Neuron (in vitro differentiated cells): ENCODE measurements around the gene CES1.
"Not testable (repeated sequence)": the region's sequence is repeated elsewhere in the genome, so short reads cannot be mapped to it uniquely, and the experiment has no call there.

Experiments
- H2AFZ ChIP-seq: one replicate; pipeline ENCODE4 v1.6.1; 2013; ENCODE audit warnings: low read depth, mild to moderate bottlenecking, inconsistent platforms, low read length, moderate library complexity
- H3K27me3 ChIP-seq: one replicate; pipeline ENCODE4 v1.6.1; 2013; ENCODE audit warnings: low read length; ENCODE audit not compliant: insufficient read depth
- H3K36me3 ChIP-seq: one replicate; pipeline ENCODE4 v1.6.1; 2013; ENCODE audit warnings: low read length; ENCODE audit not compliant: insufficient read depth
- H3K4me1 ChIP-seq: one replicate; pipeline ENCODE4 v1.6.1; 2013; ENCODE audit warnings: low read length; ENCODE audit not compliant: insufficient read depth
- H3K4me3 ChIP-seq: 2 replicates; pipeline ENCODE4 v1.5.1; 2013; ENCODE audit warnings: mild to moderate bottlenecking, low read length, moderate library complexity
- H3K9me3 ChIP-seq: one replicate; pipeline ENCODE4 v1.6.1; 2013; ENCODE audit warnings: low read length

CES1 gene

DNA sequence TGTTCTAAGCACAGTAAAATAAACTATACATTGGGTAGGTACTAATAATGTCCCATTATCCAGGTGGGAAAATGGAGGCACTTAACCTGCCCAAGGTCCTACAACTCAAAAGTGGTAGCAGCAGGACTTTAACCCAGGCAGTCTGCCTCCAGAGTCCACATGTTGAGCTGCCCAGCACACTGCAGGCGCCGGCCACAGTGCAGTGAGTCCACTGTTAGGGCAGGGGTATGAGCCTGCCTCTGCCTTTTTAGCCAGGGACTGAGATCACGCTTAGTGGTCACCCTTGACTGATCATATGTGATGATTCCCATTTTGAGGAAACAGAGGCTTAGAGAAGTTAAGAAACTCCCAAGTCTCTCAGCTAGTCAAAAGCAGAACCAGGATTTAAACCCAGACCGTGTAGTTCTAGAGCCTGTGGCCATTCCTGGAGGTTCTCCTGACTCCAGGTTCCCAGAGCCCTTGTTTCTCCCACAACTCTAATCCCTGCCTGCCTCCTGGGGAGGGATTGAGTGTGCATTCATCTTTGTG is 8.4 kb downstream of the CES1 start:
- no peaks in the 10 kb centered on the region for H3K4me1 ChIP-seq
- H2AFZ ChIP-seq, result no peak overlapping the region
- no peaks in the 10 kb centered on the region for H3K9me3 ChIP-seq
- no peak overlapping the region for H3K4me3 ChIP-seq
- peaks cover 2% of the 10 kb centered on the region for H3K27me3 ChIP-seq
- H3K36me3 ChIP-seq, result no peaks in the 10 kb centered on the region

DNA sequence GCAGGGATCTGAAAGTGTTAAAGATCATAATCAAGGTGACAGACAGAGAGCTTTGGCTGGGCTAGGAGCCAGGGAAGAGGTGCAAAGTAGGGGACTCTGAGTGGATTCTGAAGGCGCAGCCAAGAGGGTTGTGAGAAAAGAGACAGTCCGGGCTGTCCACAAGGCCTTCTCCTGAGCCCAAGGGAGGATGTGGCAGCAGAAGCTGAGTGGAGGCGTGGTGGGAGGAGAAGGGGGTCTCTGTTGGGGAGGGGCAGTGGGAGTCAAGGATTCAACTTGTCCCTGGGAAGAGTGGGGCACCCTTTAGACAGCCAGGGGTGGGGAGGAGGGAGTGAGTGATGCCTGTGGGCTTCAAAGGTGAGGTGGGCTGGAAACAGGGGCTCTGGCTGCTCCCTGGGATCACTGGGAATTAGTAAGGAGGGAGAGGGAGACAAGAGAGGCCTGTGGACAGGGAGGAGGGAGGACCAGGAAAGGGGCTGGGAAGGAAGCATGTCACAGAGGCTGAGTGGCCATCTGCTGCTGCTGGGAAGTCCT is 10.6 kb downstream of the CES1 start:
- Histone ChIP-seq H3K9me3 (no peaks in the 10 kb centered on the region), H3K27me3 (peaks cover 2% of the 10 kb centered on the region), H2AFZ (no peak overlapping the region), H3K4me3 (no peak overlapping the region), H3K36me3 (no peaks in the 10 kb centered on the region), H3K4me1 (no peaks in the 10 kb centered on the region)

DNA sequence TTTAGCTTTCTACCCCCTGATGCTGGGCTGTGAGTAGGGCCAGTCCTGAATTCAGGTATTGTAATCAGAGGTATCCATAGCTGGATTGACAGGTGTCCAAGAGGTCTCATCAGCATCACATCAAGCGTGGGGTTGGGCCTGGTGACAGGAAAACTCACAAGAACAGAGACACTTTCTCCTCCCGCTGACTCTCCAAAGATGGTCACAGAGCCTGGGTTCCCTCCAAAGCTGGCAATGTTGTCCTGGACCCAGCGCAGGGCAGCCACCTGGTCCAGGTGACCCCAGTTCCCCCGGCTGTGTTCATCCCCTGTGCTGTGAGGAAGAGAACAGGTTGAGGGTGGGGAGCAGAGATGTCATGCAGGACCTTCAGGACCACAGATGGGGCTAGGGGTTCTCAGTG is 11.7 kb downstream of the CES1 start:
- H3K27me3 ChIP-seq, result peaks cover 2% of the 10 kb centered on the region
- no peak overlapping the region for H2AFZ ChIP-seq
- H3K36me3 ChIP-seq, result no peaks in the 10 kb centered on the region

DNA sequence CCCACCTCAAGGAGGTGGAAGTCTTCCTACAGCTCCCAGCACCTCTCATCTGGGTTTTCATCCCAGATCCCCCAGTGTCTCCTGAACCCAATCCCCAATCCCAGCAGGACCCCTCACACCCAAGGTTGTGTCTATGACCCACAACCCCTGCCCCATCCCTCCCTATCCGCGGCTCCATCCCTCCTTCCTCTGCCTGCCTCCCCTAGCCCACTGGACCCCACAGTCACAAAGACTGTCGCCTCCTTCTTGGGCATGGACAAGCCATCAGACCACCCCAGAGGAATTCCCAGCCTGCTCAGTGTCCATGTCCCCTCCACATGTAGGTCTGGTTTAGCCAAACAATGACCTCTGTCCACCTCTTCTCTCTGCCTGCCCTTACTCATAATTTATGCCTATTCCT is 12.3 kb downstream of the CES1 start:
- no peak overlapping the region for H3K4me3 ChIP-seq
- peaks cover 2% of the 10 kb centered on the region for H3K27me3 ChIP-seq
- no peaks in the 10 kb centered on the region for H3K36me3 ChIP-seq
- no peaks in the 10 kb centered on the region for H3K9me3 ChIP-seq
- no peaks in the 10 kb centered on the region for H3K4me1 ChIP-seq
- no peak overlapping the region for H2AFZ ChIP-seq

More for the DNA sequence above, 11.7 kb downstream of the CES1 start:
- Histone ChIP-seq H3K4me1 (no peaks in the 10 kb centered on the region), H3K9me3 (no peaks in the 10 kb centered on the region), H3K4me3 (no peak overlapping the region)

DNA sequence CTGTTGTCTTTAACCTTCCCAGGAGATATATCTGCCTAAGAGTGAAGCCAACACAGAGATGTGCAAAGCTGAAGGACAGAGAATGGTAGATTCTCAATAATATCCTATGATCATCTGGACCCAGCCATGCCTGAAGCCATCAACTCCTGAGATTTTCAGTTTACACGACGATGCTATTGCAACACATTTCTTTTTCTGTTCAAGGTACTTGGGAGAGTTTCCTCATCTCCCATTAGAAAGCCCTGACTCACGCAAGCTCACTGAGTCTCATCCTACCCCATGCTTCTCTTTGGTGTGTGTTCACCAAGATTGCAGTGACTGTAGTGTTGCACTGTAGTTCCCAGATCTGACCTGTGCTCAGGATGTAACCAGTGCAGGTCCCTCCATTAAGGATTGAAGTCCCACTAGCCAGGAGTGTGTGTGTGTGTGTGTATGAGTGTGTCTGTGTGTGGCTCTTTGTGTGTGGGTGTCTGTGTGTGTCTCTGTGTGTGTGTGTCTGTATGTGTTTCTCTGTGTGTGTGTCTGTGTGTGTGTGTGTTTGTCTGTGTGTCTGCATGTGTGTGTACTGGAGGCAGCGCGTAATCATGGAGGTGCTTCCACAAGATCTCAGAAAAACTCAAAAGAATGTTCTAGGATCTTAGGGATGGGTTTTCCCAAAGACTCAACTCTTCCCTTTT is 15.5 kb downstream of the CES1 start:
- H3K36me3 ChIP-seq, result no peaks in the 10 kb centered on the region
- H3K9me3 ChIP-seq, result no peaks in the 10 kb centered on the region
- H3K4me1 ChIP-seq, result no peaks in the 10 kb centered on the region
- H3K4me3 ChIP-seq, result no peak overlapping the region
- no peak overlapping the region for H2AFZ ChIP-seq
- H3K27me3 ChIP-seq, result no peaks in the 10 kb centered on the region

DNA sequence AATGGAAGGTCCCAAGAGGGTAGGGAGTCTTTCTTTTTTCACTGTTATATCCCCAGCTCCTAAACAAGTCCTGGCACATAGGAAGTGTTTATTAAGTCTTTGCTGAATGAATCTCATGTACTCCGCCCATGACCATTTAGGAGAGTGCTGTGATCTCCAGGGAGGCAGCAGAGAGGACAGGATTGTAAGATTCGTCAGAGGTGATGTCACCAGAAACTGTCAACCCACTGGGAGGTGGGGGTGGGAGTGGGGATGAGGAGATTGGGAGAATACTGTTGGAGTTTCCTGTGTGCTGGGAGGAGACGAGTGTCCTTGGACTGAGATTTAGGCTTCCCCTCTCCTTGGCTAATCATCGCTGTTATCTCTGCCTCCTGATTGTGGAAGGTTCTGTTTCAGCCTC is 16.7 kb downstream of the CES1 start:
- H3K9me3 ChIP-seq, H3K4me3 ChIP-seq, H3K36me3 ChIP-seq, H3K4me1 ChIP-seq, H3K27me3 ChIP-seq, H2AFZ ChIP-seq: not testable (repeated sequence)

DNA sequence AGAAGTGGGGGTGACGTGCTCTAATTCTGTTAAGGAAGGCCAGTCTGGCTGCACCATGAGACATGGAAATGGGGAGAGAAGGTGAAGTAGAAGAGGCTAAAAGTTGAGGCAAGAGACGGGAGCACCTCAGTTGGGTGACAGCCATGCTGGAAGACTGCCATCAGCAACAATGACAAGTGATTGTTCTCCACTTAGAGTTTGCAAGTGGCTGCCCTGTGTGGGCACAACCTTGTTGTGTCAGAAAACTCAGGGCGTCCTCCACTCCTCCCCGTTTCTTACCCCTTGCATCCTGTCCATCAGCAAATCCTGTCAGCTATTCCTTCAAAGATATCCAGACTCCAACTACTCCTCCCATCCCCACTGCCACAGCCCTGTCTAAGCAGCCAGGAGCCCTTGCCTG is 17.6 kb downstream of the CES1 start:
- H3K36me3 ChIP-seq, result no peaks in the 10 kb centered on the region
- no peak overlapping the region for H3K4me3 ChIP-seq
- no peak overlapping the region for H2AFZ ChIP-seq
- no peaks in the 10 kb centered on the region for H3K27me3 ChIP-seq
- H3K4me1 ChIP-seq, result no peaks in the 10 kb centered on the region
- H3K9me3 ChIP-seq, result no peaks in the 10 kb centered on the region

DNA sequence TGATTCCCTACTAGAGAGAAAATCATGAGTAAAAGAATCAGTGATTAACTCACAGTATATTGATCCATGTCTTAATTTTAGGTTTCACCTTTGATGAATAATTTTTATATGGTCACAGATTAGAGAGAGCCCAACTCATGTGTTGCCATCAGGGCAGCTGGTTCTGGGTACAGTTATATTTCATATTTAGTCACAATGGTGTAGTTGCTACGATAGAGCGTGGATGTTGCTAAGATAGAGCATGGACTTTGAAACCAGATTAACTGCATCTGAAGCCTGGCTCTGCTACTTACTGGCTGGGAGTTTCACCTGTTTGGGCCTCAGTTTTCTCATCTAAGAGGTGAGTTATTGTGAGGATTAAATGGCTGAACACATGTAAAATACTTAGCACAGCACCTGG is 18.7 kb downstream of the CES1 start:
- not testable (repeated sequence) for H3K4me3 ChIP-seq, H3K27me3 ChIP-seq, H3K9me3 ChIP-seq, H3K36me3 ChIP-seq, H2AFZ ChIP-seq, H3K4me1 ChIP-seq

DNA sequence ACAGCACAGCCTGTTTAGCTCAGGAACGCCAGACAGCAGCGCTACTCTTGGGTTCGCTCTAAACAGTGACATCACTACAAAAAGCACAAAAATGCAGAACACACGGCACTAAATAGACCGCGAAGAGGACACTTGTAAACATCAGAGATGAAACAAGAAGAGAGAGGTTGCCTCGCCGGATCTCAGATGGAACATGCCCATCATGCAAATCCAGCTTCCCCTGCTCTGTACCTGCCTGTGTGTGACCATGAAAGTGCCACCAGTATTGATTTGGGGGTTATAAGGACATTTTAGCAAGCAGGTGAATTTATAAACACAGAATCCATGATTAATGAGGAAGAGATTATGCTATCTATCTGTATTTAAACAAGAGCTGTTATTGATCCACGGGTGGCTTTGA is 19.2 kb downstream of the CES1 start:
- H3K27me3 ChIP-seq, H3K4me3 ChIP-seq, H3K9me3 ChIP-seq, H3K36me3 ChIP-seq, H3K4me1 ChIP-seq, H2AFZ ChIP-seq: not testable (repeated sequence)

DNA sequence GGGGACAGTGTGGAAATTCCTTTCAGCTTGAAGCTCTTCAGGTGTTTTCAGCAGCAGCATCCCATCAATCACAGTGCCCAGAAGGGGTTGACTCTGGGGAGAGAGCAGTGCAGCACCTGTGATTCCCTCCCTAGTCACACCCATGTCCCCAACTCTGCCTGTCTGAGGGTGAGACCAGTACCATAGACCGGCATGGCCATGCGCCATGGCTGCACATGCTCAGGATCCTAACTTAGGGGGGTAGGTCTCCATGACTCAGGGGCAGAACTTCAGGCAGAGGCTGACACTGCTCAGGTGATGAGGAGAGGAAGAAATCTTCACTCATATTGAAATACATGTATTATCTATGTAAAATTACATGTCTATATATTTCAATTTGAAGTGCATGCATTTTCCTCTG is 19.9 kb downstream of the CES1 start:
- H3K36me3 ChIP-seq, result no peaks in the 10 kb centered on the region
- no peaks in the 10 kb centered on the region for H3K4me1 ChIP-seq
- no peaks in the 10 kb centered on the region for H3K27me3 ChIP-seq
- H2AFZ ChIP-seq, result no peak overlapping the region
- no peak overlapping the region for H3K4me3 ChIP-seq
- no peaks in the 10 kb centered on the region for H3K9me3 ChIP-seq

DNA sequence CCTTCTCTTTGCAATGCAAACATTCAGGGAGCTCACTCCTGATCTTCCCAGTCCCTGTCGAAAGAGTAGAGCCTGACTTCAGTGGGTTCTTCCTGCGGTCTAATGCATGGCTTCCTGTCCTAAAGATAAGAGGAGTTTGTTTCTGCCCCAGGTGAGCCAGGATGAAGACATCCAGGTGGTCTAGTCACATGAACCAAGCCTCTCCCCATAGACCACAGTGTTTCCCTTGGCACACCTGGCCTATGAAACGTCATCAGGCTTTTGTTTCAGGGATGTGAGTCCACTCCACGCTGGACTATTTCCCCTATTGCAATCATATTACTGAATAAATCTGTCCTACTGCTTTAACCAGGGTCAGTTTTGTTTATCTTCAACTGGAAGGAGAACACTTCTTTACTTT is 21.1 kb downstream of the CES1 start:
- no peaks in the 10 kb centered on the region for H3K9me3 ChIP-seq
- H3K4me1 ChIP-seq, result no peaks in the 10 kb centered on the region
- H3K36me3 ChIP-seq, result no peaks in the 10 kb centered on the region
- H2AFZ ChIP-seq, result no peak overlapping the region
- no peaks in the 10 kb centered on the region for H3K27me3 ChIP-seq
- no peak overlapping the region for H3K4me3 ChIP-seq

DNA sequence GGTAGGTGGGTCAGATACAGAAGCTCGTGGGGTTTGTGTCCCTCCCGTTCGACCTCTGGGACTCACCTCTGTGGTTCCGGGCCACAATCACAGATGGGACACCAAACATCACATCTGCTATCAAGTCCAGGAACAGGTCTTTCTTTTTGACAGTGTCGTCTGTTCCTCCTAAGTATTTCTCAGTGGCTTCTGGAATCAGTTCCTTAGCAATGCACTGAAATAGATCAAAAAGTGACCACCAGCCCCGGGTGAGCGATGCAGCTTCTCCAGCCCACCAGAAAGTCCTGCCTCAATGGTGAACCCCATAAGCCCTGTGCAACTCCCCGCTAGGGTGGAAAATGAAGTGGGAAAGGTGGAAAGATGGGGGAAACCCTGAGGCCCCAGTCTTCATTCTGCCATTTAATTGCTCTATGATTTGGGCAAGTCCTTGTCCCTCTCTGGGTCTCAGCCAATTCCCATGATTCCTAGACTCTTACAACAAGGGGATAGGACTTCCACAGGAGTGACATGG is 22.4 kb downstream of the CES1 start:
- Histone ChIP-seq H3K27me3 (no peaks in the 10 kb centered on the region), H3K36me3 (no peaks in the 10 kb centered on the region)

DNA sequence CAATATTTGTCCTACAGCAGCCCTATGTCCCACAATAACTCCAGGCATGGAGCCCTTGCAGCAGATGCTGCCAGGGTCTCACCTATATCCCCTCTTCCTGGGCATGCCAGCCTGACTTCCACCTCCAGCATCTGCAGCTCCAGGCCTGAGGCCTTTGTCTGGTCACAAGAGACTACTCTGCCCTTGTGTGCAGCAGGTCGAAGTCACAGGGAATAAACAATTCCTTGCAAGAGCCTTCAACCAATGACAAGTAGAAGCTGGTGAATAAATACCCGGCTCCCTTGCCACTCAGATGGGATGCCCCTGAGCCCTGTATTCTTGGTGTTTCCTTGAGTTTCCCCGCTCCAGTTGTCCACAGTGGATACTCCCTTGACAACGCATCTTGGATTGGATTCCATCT is 23.0 kb downstream of the CES1 start:
- no peaks in the 10 kb centered on the region for H3K36me3 ChIP-seq
- H2AFZ ChIP-seq, result no peak overlapping the region
- H3K9me3 ChIP-seq, result no peaks in the 10 kb centered on the region
- H3K27me3 ChIP-seq, result no peaks in the 10 kb centered on the region
- H3K4me3 ChIP-seq, result no peak overlapping the region
- no peaks in the 10 kb centered on the region for H3K4me1 ChIP-seq

More for the DNA sequence above, 22.4 kb downstream of the CES1 start:
- Histone ChIP-seq H3K9me3 (no peaks in the 10 kb centered on the region), H2AFZ (no peak overlapping the region), H3K4me1 (no peaks in the 10 kb centered on the region), H3K4me3 (no peak overlapping the region)

DNA sequence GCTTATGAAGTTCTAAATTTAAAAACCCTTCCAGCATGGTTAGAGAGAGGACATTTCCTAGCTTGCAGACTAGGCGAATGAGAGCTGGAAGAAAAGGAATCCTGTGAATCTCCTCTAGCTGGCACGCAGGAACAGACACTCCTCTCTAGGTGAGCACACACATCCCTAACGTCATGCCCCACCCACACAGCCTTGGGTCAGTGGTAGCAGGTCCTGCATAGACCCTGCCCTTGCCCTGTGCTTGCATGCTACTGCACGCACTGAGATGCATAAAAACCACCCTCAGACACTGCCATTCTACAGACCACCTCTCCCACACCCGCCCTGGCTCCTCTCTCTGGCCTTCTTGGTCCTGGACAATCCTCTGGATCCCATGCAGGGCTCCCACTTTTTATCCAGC is 23.5 kb downstream of the CES1 start:
- Histone ChIP-seq H2AFZ (no peak overlapping the region), H3K4me3 (no peak overlapping the region), H3K36me3 (no peaks in the 10 kb centered on the region), H3K27me3 (no peaks in the 10 kb centered on the region), H3K4me1 (no peaks in the 10 kb centered on the region), H3K9me3 (no peaks in the 10 kb centered on the region)
